MCF 10A (cell line): ENCODE measurements around the gene DSG4. TPM values are rescaled to one million over a fixed set of nuclear protein-coding genes. Genes with fewer than 3 reads are reported as not detected.

Experiments used
- BruUV-seq: library from RNA; stranded (reverse); fragments of 400-500 nt; replicated peaks from 2 replicates; lab custom pipeline; 2021; lab: Mats Ljungman, UMichigan
- CTCF ChIA-PET: fragments of 300-600 bp; sonication (Branson Sonifier 250); formaldehyde crosslinking; extraction: SDS; loops from one replicate; lab custom pipeline; 2021; ENCODE audit warnings: antibody characterized with exemption, inconsistent platforms; lab: Yijun Ruan, JAX
- POLR2A ChIA-PET: fragments of 300-600, 350-650 bp; sonication (Branson Sonifier 250); formaldehyde crosslinking; extraction: SDS; loops from one replicate; lab custom pipeline; 2020; ENCODE audit warnings: antibody characterized with exemption, inconsistent platforms; lab: Yijun Ruan, JAX
- DNase-seq: peaks from one replicate; pipeline ENCODE4 v3.0.0-alpha.2; 2018; ENCODE audit not compliant: unreplicated experiment
- H3K27ac Mint-ChIP-seq: one replicate; pipeline ENCODE4 v1.8.0; 2022; ENCODE audit warnings: mild to moderate bottlenecking, low read depth, mixed read lengths; ENCODE audit not compliant: unreplicated experiment
- H3K27me3 Mint-ChIP-seq: one replicate; pipeline ENCODE4 v1.8.0; 2022; ENCODE audit warnings: mixed read lengths; ENCODE audit not compliant: insufficient read depth, unreplicated experiment
- H3K36me3 Mint-ChIP-seq: one replicate; pipeline ENCODE4 v1.8.0; 2022; ENCODE audit warnings: mild to moderate bottlenecking, moderate library complexity, mixed read lengths; ENCODE audit not compliant: insufficient read depth, unreplicated experiment
- H3K4me1 Mint-ChIP-seq: one replicate; pipeline ENCODE4 v1.8.0; 2022; ENCODE audit warnings: mixed read lengths; ENCODE audit not compliant: insufficient read depth, unreplicated experiment
- H3K4me3 Mint-ChIP-seq: one replicate; pipeline ENCODE4 v1.8.0; 2022; ENCODE audit warnings: mild to moderate bottlenecking, moderate library complexity, mixed read lengths; ENCODE audit not compliant: unreplicated experiment
- H3K9me3 Mint-ChIP-seq: one replicate; pipeline ENCODE4 v1.8.0; 2022; ENCODE audit warnings: mixed read lengths; ENCODE audit not compliant: unreplicated experiment
- CTCF ChIP-seq: fragments of 200-600 bp; IDR thresholded peaks from one replicate; pipeline ENCODE4 v1.8.0; 2022; ENCODE audit warnings: antibody characterized with exemption, mild to moderate bottlenecking; ENCODE audit not compliant: unreplicated experiment
- intact Hi-C: fragments of 100-400 bp; cut with micrococcal nuclease; formaldehyde crosslinking; loops from 2 replicates; pipeline ENCODE4 v1.14.1; 2022
- total RNA-seq: library from RNA; stranded (reverse); gene quantifications from 2 replicates; pipeline ENCODE4 v1.2.3, GENCODE V29; 2022

The DSG4 gene
- total RNA-seq, 1 experiment from 2014 or later, result not detected

- H3K9me3 Mint-ChIP-seq, result no peaks in the 10 kb centered on the region
- intact Hi-C loops, result no loop called here
- H3K27ac Mint-ChIP-seq, result peak overlapping the region; percentile 66
- no peak overlapping the region for H3K4me3 Mint-ChIP-seq
- TF ChIP-seq CTCF, result no peak
- CTCF ChIA-PET, result interaction anchor here (0.6 to 2.3 kb wide), 2 partner anchors 25 to 508 kb away, joined by 3 to 6 read pairs; no protein-coding TSS in a partner anchor
- peaks cover 8% of the 10 kb centered on the region for H3K4me1 Mint-ChIP-seq
- H3K27me3 Mint-ChIP-seq, result no peaks in the 10 kb centered on the region
- DNase-seq, result peak; percentile 74
- no TSS peak for BruUV-seq
- no peaks in the 10 kb centered on the region for H3K36me3 Mint-ChIP-seq
- POLR2A ChIA-PET, result interaction anchor here (1.0 kb wide), 1 partner anchor 40 kb away, joined by 3 read pairs; no protein-coding TSS in a partner anchor
These were observed 22.9 kb downstream of the DSG4 start for GRCh38 chr18:31399306-31400032.

- DNase-seq, result no peak
- BruUV-seq, result no TSS peak
- intact Hi-C loops, result no loop called here
- peaks cover 8% of the 10 kb centered on the region for H3K4me1 Mint-ChIP-seq
- no peak overlapping the region for H3K4me3 Mint-ChIP-seq
- POLR2A ChIA-PET, result interaction anchor here (1.2 kb wide), 1 partner anchor 46 kb away, joined by 3 read pairs; the partner anchor contains the start of gene DSG3
- H3K27me3 Mint-ChIP-seq, result no peaks in the 10 kb centered on the region
- no peak overlapping the region for H3K27ac Mint-ChIP-seq
- TF ChIP-seq CTCF, result no peak
- H3K36me3 Mint-ChIP-seq, result no peaks in the 10 kb centered on the region
- CTCF ChIA-PET, result interaction anchor here (1.0 kb wide), 1 partner anchor 76 kb away, joined by 3 read pairs; no protein-coding TSS in a partner anchor
- no peaks in the 10 kb centered on the region for H3K9me3 Mint-ChIP-seq
These were observed 24.8 kb downstream of the DSG4 start for GRCh38 chr18:31401156-31402025.

- intact Hi-C loops, result no loop called here
- TF ChIP-seq CTCF, result no peak
- no peak overlapping the region for H3K27ac Mint-ChIP-seq
- peaks cover 8% of the 10 kb centered on the region for H3K4me1 Mint-ChIP-seq
- no peak overlapping the region for H3K4me3 Mint-ChIP-seq
- DNase-seq, result no peak
- POLR2A ChIA-PET, result interaction anchor here (1.2 kb wide), 1 partner anchor 46 kb away, joined by 3 read pairs; the partner anchor contains the start of gene DSG3
- no peaks in the 10 kb centered on the region for H3K36me3 Mint-ChIP-seq
- CTCF ChIA-PET, result interaction anchor here (0.9 kb wide), 1 partner anchor 22 kb away, joined by 5 read pairs; no protein-coding TSS in a partner anchor
- no peaks in the 10 kb centered on the region for H3K9me3 Mint-ChIP-seq
- H3K27me3 Mint-ChIP-seq, result no peaks in the 10 kb centered on the region
- BruUV-seq, result no TSS peak
These were observed 25.4 kb downstream of the DSG4 start for GRCh38 chr18:31402026-31402373.

GRCh38 chr18:31403409-31403808 lies 26.8 kb downstream of the DSG4 start:
- POLR2A ChIA-PET, result interaction anchor here (0.7 to 1.6 kb wide), 4 partner anchors 16 to 984 kb away, joined by 3 read pairs; no protein-coding TSS in a partner anchor
- H3K4me3 Mint-ChIP-seq, result no peak overlapping the region
- CTCF ChIA-PET, result no interaction called here
- no peak overlapping the region for H3K27ac Mint-ChIP-seq
- no peaks in the 10 kb centered on the region for H3K27me3 Mint-ChIP-seq
- intact Hi-C loops, result no loop called here
- H3K9me3 Mint-ChIP-seq, result no peaks in the 10 kb centered on the region
- H3K4me1 Mint-ChIP-seq, result peaks cover 8% of the 10 kb centered on the region
- BruUV-seq, result no TSS peak
- TF ChIP-seq CTCF, result no peak
- H3K36me3 Mint-ChIP-seq, result no peaks in the 10 kb centered on the region
- no peak for DNase-seq
